ENCODE data around the gene PSAPL1.
A peak's percentile ranks its signal among the peaks of the same experiment; 100 is the strongest.

The PSAPL1 gene, protein sequence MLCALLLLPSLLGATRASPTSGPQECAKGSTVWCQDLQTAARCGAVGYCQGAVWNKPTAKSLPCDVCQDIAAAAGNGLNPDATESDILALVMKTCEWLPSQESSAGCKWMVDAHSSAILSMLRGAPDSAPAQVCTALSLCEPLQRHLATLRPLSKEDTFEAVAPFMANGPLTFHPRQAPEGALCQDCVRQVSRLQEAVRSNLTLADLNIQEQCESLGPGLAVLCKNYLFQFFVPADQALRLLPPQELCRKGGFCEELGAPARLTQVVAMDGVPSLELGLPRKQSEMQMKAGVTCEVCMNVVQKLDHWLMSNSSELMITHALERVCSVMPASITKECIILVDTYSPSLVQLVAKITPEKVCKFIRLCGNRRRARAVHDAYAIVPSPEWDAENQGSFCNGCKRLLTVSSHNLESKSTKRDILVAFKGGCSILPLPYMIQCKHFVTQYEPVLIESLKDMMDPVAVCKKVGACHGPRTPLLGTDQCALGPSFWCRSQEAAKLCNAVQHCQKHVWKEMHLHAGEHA

DNA sequence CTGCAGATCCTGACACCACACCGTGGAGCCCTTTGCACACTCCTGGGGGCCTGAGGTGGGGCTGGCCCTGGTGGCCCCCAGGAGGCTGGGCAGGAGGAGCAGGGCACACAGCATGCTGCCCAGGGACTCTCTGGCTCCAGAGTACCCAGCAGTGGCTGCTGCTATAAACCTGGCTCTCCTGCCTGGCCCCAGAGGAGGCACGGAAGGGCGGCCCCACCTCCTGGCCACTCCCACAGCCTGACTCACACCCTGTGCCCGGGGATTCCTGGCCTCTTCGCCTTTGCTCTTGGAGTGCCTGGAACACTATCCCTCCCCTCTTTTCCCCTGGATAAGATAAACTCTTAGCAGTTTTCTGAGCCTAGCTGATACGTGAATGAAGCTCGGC is at the start of gene PSAPL1:
PSAPL1 (minus strand) TSS at position 165 of the 385 bp plus-strand sequence; CDS start at position 114, 51 bp downstream.
- DNase-seq (ENCODE audit: low read depth): peak; percentile 35

DNA sequence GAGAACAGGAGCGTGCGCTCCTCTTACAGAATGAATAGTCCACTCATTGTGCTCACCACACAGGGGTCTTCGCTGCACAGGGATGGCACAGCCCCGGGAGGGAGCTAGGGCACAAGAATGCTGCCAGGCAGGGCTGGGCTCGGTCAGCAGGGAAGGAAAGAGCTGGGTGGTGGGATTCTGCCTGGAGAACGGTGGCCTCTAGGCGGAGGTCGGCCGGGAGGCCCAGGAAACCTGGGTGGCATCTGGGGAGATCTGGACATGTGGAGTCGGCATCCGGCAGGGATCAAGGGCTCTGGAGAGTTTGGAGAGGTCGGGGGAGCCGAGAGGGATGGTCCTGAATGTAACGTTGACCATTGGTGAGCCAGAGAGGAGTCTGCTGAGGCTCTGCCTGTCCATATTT is 46.5 kb upstream of the PSAPL1 start:
- no peak for DNase-seq (ENCODE audit: low read depth)

DNA sequence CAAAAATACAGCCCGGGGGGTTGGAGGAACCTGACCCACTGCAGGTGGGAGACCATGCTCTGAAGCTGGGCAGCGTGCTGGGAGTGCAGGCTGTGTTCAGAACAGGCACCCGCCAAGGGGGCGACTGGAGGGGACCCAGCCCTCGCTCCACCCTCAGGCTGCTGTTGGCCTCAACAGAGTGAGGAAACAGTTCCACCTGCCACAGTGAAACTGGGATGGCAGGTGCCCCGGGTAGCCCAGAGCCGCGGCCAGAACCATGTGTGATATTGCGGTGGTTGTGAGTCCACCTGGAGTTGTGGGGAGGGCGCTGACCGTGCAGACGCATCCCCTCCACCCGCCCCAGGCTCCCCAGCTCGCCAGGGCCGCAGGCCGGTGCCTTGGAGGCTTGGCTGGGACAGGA is 45.7 kb upstream of the PSAPL1 start:
- DNase-seq (ENCODE audit: low read depth): no peak

DNA sequence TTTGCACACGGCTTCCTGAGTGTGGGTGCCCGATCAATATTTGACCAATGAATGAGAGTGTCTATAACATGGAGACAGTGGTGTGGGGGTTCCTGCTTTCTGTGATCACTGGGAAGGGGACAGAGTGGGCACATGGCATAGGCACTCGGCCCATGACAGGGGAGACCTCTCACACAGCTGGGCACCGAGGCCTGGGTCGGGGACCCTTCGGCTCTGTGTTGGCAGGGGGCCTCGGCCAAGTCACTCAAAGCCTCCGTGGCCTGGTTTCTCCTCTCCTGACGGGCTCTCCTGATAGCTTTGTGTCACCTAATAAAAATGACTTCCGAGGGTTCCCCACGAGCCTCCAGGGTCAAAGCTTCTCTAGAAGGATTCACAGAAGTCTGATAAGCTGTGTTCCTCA is 43.9 kb upstream of the PSAPL1 start:
- no peak for DNase-seq (ENCODE audit: low read depth)

DNA sequence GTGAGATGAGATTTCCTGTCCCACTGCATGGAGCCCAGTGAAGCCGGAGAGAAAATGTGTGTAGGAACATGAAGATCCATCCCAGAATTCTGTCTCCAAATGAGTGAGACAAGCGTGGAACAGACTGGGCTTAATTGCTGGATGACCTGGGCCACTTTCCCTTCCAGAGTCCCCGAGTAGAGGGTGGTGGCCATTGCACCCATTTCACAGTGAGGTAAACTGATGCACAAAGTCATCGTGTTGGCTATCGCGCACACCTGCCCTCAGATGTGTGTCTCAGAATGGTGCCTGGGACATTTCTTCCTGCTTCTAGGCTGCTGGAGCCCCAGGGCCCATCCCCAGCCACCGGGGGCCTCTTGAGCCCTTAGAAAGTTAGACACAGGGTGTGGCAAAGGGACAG is 43.0 kb upstream of the PSAPL1 start:
- no peak for DNase-seq (ENCODE audit: low read depth)

DNA sequence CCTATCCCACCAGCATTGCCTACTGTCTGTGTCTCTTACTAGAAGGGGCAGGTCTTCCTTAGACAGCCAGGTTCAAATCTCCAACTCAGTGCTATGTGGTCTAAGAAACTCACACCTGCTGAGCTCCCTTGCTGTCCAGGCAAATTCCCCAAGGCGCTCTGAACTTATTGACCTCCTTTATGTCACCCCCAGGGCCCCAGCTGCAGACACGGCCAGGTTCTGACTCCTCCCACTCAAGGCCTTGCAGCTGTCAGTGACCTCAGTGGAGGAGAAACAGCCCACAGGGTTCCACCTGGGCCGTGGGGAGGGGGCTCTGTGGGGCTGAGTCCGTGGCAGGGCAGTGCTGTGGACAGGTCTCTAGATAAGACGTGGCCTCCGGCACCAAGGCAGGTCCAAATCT is 42.1 kb upstream of the PSAPL1 start:
- DNase-seq (ENCODE audit: low read depth): no peak

DNA sequence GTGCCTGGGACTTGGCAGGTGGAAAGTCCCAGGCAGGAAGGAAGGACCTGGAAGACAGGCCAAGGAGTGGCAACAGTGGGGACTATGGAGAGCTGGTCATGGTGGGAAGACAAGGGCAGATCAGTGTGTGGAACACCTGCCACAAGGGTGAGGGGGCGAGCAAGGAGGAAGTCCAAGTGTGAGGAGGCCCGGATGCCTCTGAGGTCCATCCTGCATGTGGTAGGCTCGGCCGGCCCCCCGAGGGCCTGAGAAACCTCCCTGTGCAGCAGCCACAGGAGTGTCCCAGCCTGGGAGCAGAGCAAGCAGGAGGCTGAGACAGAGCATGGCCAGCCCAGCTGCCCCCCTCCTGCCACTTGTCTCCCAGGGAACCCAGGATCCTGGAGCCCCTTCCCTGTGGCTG is 40.5 kb upstream of the PSAPL1 start:
- DNase-seq (ENCODE audit: low read depth): no peak

DNA sequence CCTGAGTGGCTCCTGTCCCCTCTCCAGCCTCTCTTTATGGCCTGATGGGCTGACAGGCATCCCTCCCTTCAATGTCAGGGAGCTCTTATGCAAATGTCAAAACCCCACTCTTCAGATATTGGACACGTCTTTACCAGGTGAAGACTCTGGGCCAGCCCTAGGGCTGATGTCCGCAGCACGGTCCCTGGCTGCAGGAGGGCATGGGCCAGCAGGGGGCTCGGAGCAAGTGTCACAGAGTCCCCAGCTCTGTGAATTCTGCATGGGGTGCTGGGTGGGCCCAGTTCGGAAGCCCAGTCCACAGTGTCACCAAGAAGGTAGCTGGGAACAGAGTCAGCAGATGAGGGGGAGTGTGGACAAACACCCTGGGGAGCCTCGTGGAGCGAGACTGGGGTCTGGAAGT is 39.6 kb upstream of the PSAPL1 start:
- DNase-seq (ENCODE audit: low read depth): no peak

DNA sequence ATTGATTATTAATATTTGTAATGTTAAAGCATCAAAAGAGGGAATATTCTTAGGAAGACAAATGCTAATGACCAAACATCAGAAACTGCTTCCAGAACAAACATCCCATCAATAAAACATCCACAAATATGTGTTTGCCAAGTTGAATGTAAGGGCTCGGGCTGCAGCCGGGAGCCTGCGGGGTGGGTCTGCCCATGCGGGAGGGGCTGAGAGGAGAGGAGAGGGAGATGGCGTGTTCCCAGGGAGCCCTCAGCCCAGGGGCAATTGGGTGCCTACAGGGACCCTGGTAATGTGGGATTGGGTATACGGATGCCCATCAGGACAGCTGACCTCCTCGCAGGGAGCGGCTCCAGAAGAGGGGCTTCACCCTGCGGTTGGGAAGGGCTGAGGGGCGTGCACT is 38.4 kb upstream of the PSAPL1 start:
- DNase-seq (ENCODE audit: low read depth): no peak

DNA sequence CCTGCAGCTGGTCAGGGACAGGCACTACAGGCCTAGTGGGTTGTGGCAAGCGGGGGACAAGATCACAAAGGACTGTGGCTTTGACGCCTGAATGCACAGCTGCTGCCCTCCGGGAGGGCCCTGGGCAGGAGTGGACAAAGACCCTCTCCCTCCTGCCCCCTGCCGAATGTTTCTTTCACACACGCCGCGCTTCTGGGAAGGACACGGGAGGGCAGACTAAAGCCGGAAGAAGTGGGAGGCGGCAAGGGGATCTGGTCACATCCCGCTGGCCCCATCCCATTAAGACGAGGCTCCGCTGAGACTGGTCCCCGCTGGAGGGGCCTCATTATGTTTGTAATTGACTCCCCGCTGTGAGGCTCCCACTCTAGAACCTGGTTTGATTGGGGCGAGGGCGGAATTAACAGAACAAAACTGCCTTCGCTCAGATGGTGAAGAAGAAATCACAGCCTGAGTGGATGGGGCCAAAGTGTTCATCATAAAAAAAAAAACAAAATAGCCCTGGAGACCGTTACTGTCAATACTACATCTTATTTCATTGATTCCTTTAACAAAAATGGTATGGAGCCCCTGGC is 37.8 kb upstream of the PSAPL1 start:
- no peak for DNase-seq (ENCODE audit: low read depth)

DNA sequence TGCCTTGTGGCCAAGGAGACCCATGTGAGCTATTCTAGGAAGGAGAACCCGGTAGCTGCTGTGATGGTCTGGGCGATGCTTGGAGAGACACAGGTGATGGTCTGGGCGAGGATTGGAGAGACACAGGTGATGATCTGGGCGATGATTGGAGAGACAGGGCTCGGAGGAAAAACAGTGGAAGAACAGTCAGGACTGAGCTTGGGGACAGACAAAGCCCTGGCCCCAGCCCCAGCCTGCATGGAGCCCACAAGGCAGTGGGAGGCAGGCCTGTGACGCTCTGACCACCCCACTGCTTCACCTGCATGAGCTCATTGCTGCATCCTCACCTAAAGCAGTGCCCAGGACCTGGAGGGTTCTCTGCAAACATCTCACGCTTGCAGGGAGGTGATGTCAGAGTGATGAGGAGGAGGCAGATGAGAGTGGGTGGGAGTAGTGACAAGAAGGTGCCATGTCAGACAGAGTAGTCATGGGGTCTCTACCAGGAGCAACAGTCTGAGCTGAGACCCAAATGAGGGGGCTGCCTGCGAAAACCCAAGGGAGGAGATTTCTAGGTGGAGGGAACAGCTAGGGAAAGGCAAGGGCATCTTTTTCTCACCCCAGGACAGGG is 35.9 kb upstream of the PSAPL1 start:
- DNase-seq (ENCODE audit: low read depth): no peak

DNA sequence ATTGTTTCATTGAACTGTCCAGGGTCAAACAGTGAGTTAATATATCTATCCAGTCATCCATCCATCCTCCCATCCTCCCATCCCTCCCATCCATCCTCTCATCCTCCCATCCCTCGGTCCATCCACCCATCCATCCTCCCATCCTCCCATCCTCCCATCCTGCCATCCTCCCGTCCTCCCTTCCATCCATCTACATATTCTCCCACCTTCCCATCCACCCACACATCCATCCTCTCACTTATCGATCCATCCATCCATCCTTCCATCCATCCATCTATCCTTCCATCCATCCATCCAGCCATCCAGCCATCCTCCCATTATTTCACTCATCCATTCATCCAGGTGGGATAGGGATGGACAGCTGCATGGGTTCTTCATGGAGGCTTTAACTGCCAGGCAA is 35.4 kb upstream of the PSAPL1 start:
- DNase-seq (ENCODE audit: low read depth): no peak

DNA sequence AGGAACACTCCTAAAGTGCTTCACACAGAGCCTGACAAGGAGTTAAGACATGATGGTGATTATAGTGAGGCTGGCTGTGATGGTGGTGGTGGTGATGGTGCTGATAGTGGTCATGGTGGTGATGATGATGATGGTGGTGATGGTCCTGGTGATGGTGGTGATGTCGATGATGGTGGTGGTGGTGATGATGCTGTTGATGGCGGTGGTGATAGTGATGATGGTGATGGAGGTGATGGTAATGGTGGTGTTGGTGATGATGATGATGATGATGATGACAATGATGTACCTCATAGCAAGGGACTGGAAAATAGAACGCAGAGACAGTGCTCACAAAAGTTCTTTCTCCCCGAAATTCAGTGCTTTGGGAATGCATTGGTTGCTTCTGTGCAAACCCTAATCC is 34.3 kb upstream of the PSAPL1 start:
- DNase-seq (ENCODE audit: low read depth): no peak

DNA sequence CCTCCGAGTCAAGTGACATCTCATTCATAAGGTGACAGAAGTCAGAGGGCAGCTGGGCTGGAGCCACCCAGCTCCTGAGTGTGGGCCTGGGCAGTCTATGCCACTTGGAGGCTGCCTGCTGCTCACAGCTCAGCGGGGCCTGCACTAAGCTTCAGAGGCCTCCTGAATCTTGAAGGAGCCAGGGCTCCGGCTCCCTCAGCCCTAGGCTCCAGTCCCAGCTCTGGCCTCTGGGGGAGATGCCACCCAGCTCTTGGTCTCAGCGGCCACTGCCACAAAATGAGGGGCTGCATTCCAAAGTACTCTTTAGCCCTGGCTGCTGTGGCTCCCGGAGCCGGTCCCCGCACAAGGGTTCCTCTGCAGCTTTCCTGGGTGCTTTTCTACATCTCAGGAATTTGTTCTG is 32.7 kb upstream of the PSAPL1 start:
- DNase-seq (ENCODE audit: low read depth): no peak

DNA sequence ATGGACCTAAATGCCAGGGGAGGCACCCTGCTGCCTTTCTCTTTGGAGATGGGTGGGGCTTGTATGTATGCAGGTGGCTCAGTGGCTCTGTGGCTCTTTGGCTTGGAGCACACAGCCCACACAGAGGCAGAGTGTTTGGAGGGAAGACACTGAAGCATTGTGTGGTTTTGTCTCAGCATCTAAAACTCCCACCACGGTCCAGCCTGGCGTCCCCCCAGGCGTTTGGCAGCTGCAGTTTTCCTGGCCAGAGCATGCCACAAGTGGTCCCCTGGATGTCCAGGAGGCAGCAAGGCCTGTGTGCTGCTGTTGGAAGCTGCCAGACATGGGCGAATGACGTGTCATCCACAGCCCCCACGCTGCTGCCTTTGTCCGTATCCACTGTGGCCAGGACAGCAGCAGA is 32.2 kb upstream of the PSAPL1 start:
- no peak for DNase-seq (ENCODE audit: low read depth)

DNA sequence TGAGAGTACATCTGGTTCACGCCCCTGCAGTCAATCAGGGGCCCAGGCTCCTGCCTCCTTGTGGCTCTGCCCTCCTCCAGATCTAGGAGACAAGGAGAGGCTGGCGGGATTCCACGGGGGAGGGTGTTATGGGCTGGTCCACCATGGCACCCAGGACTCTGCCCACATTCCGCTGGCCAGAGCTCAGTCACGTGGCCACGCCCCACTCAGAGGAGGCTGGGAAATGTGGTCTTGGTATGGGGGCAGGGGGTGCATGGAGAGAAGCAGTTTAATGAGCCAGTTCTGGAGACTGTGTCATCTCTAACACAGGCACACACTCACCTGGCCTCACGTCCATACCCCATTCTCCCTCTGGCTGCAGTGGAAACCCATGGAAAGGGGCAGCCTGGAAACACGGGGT is 31.5 kb upstream of the PSAPL1 start:
- DNase-seq (ENCODE audit: low read depth): no peak

DNA sequence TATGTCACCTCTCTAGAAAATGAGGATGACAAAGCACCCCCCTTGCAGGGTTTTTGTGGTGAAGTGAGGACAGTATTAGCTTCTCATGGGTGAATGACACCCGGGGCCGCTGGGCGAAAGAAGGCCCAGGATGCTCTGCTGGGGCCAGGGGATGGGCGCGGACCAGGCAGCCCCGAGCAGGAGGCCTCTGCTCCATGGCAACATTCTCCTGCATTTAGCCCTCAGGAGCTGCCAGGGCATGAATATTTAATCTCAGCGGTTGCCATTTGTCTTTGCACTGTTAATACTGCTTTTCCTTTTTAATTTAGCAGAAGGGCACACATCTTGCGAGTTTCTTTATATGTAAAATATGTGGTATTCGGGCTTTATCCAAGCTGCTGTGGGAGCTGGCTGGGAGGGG is 30.3 kb upstream of the PSAPL1 start:
- DNase-seq (ENCODE audit: low read depth): no peak

DNA sequence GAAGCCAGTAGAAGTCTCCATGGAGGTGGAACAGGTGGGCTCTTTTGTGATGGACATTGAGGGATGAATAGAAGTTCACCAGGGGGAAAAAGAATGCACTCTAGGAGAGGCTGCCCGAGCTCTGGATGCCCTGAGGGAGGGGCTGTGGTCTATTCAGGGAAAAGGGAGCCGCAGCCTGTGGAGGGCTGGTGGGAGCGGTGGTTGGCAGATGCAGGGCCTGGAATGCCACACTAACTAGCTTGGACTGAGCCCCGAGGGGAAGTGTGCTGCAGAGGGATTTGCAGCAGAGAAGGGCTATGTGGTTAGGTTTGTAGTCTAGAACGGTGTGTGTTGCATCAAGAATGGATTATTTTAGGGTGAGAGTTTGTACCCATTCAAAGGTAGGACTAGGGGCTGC is 29.5 kb upstream of the PSAPL1 start:
- DNase-seq (ENCODE audit: low read depth): no peak

DNA sequence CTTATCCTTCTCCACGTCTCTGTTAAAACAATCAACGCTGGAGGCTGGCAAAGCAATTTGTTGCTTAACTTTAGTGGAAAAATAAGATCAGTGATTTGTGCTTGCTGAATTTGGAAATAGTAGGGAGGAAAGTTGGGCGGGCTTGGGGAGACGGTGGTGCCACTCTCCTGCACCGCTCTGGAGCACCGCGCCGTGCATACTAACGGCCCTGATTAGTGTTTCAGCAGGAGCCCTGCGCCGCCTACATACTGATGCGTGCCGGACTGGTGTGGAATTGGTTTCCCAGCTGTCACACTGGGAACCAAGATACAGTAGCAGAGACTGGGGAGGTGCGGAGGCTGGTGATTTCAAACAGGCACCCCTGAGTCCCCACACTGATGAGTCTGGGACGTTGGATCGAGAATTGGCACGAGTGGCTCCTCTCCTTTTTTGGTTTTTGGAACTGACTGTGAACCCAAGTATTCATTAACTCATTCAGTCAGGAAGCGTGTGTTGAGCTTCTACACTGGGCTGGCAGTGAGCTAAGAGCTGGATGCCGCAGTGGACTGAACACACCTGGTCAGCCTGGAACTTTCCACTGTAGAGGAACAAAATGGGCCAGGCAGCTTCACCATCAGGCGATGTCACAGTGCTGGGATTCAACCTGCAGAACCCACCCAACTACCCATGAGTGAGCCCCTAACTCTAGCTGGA is 29.0 kb upstream of the PSAPL1 start:
- DNase-seq (ENCODE audit: low read depth): no peak

DNA sequence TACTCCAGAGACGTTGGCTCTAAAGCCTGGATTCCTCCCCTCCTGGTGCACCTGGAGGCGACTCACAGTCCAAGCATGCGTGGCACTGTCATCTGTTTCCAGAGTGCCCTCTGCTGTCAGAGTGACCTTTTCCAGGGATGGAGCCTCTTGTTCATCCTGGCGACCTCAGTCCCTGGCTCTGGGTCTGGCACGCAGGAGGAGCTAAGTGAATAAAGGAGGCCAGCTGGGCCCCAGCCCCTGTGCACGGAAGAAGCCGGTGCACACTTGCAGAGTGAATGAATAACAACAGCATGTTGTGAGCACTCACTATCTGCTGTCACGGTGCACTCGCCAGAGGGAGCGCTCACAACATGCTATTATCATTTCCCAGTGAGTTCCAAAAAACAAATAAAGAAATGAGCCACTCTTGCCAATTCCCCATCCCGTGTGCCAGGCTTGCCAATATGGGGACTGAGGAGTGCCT is 27.8 kb upstream of the PSAPL1 start:
- DNase-seq (ENCODE audit: low read depth): no peak

DNA sequence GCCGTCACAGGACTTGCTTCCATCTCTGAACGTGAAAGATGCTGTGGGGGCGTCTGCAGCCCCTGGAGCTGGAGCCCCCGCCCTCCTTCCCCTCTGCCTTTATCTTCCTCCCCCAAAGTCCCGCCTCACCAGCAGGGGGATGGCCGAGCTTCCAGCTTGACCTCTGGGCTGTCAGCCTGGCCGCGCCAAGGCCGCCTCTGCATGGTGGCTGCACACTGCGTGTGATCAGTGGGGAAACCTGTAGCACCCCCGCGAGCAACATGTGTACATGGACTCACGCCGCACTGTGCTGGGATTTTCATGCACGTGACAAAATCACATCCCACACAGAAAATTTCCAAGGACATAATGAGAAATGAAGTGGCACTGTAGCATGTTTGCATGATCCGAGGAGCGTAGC is 26.5 kb upstream of the PSAPL1 start:
- no peak for DNase-seq (ENCODE audit: low read depth)

DNA sequence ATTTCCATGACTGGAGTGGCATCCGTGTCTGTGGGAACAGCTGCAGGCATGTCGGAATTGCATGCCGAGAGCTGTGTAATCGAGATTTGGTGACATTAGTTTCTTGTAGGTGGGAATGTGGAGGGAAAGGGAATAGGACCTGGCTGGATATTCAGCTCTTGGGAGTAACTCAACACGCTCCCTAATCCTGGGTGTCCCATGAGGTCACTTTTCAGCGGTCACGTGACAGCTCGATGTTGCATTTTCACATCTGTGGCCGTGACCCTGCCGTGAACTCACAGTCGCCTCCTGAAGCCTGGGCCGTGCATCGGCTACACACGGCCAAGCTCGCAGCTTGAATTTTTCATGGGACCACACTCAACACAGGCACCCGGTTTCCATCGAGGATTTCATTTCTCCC is 25.8 kb upstream of the PSAPL1 start:
- DNase-seq (ENCODE audit: low read depth): peak; percentile 31

DNA sequence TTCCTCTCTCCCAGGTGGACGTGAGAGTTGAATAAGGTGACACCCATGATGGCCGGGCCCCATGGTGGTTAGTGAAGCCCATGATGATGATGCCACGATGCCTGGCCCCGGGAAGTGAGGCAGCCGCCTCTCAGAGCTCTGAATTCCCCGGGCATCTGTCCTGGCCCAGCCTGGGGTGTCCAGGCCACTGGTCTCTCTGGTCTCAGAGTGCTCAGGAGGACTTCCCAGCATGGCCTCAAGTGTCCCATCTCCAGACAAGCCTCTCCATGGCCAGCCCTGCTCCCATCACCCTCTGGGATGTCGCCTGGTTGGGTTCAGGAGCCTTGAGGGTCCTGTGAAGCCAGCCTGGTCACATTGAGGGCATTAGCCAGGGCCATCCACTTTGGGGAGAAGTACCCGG is 24.7 kb upstream of the PSAPL1 start:
- no peak for DNase-seq (ENCODE audit: low read depth)
